Measurements from ENCODE around the gene THAP8. TPM values are rescaled to one million over a fixed set of nuclear protein-coding genes. Genes with fewer than 3 reads are reported as not detected.
A peak's percentile ranks its signal among the peaks of the same experiment; 100 is the strongest.
"Not testable (repeated sequence)": the region's sequence is repeated elsewhere in the genome, so short reads cannot be mapped to it uniquely, and the experiment has no call there.

Gene THAP8
- total RNA-seq, 4 donors from 2014 or later: 5.7 to 20.4 (median 10.9) TPM

DNA sequence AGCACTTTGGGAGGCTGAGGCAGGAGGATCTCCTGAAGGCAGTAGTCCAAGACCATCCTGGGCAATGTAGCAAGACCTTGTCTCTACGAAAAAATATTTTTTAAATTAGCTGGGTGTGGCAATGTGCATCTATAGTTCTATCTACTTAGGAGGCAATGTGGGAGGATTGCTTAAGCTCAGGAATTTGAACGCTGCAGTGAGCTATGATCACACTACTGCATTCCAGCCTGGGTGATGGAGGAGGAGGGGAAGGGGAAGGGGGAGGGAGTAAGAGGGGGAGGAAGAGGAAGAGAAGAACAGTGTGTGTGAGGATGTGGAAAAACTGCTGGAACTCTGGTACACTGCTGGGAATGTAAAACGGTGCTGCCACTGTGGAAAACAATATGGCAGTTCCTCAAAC, 12.3 kb downstream of the THAP8 start:
- H3K4me1 ChIP-seq: no peaks in the 10 kb centered on the region
- WGBS: 18% methylated on average over 3 of the region's 3 CpGs
- DNase-seq (ENCODE audit: low spot score in 2 of 2): no peak
- H3K27ac ChIP-seq: no peak overlapping the region
- no peak overlapping the region for H3K4me3 ChIP-seq
- TF ChIP-seq EP300 (IDR thresholded peaks at IDR 0.05) (no peak), POLR2A (IDR thresholded peaks at IDR 0.05) (no peak), POLR2AphosphoS5 (IDR thresholded peaks at IDR 0.05) (no peak)
- TF ChIP-seq, protein P1, sequence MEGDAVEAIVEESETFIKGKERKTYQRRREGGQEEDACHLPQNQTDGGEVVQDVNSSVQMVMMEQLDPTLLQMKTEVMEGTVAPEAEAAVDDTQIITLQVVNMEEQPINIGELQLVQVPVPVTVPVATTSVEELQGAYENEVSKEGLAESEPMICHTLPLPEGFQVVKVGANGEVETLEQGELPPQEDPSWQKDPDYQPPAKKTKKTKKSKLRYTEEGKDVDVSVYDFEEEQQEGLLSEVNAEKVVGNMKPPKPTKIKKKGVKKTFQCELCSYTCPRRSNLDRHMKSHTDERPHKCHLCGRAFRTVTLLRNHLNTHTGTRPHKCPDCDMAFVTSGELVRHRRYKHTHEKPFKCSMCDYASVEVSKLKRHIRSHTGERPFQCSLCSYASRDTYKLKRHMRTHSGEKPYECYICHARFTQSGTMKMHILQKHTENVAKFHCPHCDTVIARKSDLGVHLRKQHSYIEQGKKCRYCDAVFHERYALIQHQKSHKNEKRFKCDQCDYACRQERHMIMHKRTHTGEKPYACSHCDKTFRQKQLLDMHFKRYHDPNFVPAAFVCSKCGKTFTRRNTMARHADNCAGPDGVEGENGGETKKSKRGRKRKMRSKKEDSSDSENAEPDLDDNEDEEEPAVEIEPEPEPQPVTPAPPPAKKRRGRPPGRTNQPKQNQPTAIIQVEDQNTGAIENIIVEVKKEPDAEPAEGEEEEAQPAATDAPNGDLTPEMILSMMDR (IDR thresholded peaks at IDR 0.05): no peak
- H3K27me3 ChIP-seq: no peaks in the 10 kb centered on the region
- H3K9me3 ChIP-seq: no peaks in the 10 kb centered on the region
- peaks cover 16% of the 10 kb centered on the region for H3K36me3 ChIP-seq

DNA sequence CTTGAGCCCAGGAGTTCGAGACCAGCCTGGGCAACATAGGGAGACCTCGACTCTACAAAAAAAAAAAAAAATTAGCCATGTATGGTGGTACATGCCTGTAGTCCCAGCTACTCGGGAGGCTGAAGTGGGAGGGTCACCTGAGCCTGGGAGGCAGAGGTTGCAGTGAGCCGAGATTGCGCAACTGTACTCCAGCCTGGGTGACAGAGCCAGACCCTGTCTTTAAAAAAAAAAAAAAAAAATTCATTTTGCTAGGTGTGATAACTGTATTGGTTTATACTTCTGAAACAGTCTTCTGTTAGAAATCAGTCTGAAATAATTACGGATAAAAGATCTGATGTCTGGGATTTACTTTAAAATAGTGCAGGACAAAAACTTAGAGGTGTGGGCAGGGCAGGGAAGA, 13.0 kb downstream of the THAP8 start:
- 92% methylated on average over 6 of the region's 6 CpGs for WGBS
- H3K9me3 ChIP-seq; H3K27me3 ChIP-seq; H3K4me3 ChIP-seq; DNase-seq (ENCODE audit: low spot score in 2 of 2); H3K4me1 ChIP-seq; H3K27ac ChIP-seq: not testable (repeated sequence)
- H3K36me3 ChIP-seq: peaks cover 16% of the 10 kb centered on the region

DNA sequence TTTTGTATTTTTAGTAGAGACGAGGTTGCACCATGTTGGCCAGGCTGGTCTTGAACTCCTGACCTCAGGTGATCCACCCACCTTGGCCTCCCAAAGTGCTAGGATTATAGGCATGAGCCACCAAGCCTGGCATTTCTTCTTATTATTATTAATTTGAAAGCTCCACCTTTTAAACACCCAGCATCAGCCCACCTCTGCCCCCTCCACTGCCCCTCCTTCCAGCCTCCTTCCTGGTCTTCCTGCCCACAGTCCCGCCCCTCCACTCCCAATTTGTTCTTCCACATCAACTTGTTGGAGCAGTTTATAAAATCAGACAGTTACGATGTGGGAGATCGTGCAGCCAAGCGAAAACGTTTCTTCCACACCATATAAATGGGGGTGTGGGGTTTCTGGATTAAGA, 13.6 kb downstream of the THAP8 start:
- no peak for DNase-seq (ENCODE audit: low spot score in 2 of 2)
- no peak overlapping the region for H3K27ac ChIP-seq
- TF ChIP-seq EP300 (IDR thresholded peaks at IDR 0.05) (no peak), POLR2A (IDR thresholded peaks at IDR 0.05) (no peak), POLR2AphosphoS5 (IDR thresholded peaks at IDR 0.05) (no peak)
- TF ChIP-seq, protein P1 (IDR thresholded peaks at IDR 0.05): no peak
- no peaks in the 10 kb centered on the region for H3K4me1 ChIP-seq
- no peaks in the 10 kb centered on the region for H3K9me3 ChIP-seq
- H3K27me3 ChIP-seq: no peaks in the 10 kb centered on the region
- 85% methylated on average over 6 of the region's 6 CpGs for WGBS
- H3K36me3 ChIP-seq: peaks cover 19% of the 10 kb centered on the region
- H3K4me3 ChIP-seq: no peak overlapping the region

DNA sequence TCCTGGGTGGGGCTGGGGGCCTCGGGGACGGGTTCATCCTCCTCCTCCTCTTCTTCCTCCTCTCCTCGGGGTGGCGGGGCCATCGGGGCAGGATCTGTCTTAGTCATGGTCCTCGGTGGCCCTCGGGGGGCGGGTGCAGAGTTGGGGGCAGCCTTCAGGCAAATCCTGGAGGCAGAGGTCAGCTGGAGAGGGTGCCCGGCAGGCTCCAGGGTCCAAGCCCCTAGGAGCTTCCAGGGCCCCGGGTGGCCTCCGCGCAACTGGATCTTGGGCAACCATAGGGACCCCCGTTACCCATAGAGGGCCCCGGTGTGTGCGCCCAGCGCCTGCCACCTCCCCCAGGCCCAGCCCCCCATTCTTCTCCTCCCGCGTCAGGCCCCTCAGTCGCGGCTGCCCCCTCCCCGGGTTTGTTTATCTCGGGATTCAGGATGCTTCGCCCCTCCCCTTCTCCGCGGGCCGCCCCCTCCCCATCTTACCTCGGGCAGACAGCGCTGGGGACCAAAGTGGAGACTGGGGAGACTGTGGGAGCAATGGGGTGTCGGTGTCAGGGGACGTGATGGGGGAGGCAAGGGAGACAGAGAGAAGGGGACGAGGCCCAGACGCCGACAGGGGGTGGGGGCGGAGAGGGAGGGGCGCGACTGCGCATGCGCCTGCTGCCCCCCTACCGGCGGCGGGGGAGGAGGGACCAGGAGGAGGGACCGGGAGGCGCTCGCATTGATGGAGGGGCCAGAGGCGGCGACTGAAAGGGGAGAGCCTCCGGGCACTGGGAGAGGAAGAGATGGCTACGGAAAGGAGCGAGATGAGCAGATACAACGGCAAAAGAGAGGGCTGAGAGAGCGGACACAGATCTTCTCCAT, 21.6 kb downstream of the THAP8 start, which contains the start of gene CLIP3:
Gene CLIP3, minus strand, starts transcription at position 623 of the 854 bp plus-strand sequence. Its CDS starts 516 bp downstream, at position 107.
- DNase-seq (ENCODE audit: low spot score in 2 of 2): peak in 1 of 2 donors; percentile 78
- TF ChIP-seq POLR2AphosphoS5 (IDR thresholded peaks at IDR 0.05) (no peak), EP300 (IDR thresholded peaks at IDR 0.05) (no peak), POLR2A (IDR thresholded peaks at IDR 0.05) (no peak)
- TF ChIP-seq, protein P1 (IDR thresholded peaks at IDR 0.05): no peak
- WGBS: 7% methylated on average over 39 of the region's 51 CpGs
- H3K4me1 ChIP-seq: peaks cover 12% of the 10 kb centered on the region
- no peaks in the 10 kb centered on the region for H3K9me3 ChIP-seq
- H3K36me3 ChIP-seq: peaks cover 12% of the 10 kb centered on the region
- H3K4me3 ChIP-seq: peak within 1 kb of the TSS; percentile 48
- H3K27me3 ChIP-seq: no peaks in the 10 kb centered on the region
- H3K27ac ChIP-seq: no peak within 1 kb of the TSS

DNA sequence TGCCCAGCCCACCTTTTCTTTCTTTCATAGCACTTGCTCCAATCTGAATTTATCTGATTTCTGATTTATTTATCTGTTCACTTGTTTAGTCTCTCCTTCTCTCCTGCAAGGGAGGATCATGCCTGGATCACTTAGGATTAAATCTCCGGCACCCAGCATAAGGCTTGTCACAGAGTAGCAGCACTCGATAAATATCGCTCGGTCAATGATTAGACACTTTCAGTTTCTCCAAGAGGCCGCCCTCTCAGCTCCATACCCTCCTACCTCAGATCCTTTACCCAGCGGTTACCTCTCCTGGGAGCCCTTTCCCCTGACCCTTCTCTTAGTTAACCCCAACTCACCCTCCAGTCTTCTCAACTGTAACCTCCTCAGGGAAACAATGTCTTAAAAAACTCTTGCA, 22.8 kb downstream of the THAP8 start:
- Histone ChIP-seq H3K27me3 (no peaks in the 10 kb centered on the region), H3K36me3 (peaks cover 12% of the 10 kb centered on the region), H3K27ac (no peak overlapping the region), H3K4me1 (peaks cover 12% of the 10 kb centered on the region), H3K9me3 (no peaks in the 10 kb centered on the region), H3K4me3 (no peak overlapping the region)
- TF ChIP-seq POLR2AphosphoS5 (IDR thresholded peaks at IDR 0.05): no peak
- TF ChIP-seq, protein P1 (IDR thresholded peaks at IDR 0.05): no peak
- no peak for TF ChIP-seq POLR2A (IDR thresholded peaks at IDR 0.05)
- TF ChIP-seq EP300 (IDR thresholded peaks at IDR 0.05): no peak
- DNase-seq (ENCODE audit: low spot score in 2 of 2): no peak
- WGBS: 93% methylated on average over 6 of the region's 6 CpGs

All from suprapubic skin (tissue), 4 donors.